ENCODE measurements around the gene MYO1G. TPM values are rescaled to one million over a fixed set of nuclear protein-coding genes. Genes with fewer than 3 reads are reported as not detected.

Gene MYO1G
- total and polyA plus RNA-seq, 2 experiments from 2014 or later: 0.21 to 0.78 TPM

- no peaks in the 10 kb centered on the region for H3K9me3 ChIP-seq (ENCODE audit: low read depth)
- H3K36me3 ChIP-seq: no peaks in the 10 kb centered on the region
- H3K4me3 ChIP-seq: no peak overlapping the region
- H3K4me1 ChIP-seq (ENCODE audit: low read depth): no peaks in the 10 kb centered on the region
- TF ChIP-seq, protein P1, sequence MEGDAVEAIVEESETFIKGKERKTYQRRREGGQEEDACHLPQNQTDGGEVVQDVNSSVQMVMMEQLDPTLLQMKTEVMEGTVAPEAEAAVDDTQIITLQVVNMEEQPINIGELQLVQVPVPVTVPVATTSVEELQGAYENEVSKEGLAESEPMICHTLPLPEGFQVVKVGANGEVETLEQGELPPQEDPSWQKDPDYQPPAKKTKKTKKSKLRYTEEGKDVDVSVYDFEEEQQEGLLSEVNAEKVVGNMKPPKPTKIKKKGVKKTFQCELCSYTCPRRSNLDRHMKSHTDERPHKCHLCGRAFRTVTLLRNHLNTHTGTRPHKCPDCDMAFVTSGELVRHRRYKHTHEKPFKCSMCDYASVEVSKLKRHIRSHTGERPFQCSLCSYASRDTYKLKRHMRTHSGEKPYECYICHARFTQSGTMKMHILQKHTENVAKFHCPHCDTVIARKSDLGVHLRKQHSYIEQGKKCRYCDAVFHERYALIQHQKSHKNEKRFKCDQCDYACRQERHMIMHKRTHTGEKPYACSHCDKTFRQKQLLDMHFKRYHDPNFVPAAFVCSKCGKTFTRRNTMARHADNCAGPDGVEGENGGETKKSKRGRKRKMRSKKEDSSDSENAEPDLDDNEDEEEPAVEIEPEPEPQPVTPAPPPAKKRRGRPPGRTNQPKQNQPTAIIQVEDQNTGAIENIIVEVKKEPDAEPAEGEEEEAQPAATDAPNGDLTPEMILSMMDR (IDR thresholded peaks at IDR 0.05; ENCODE audit: low read depth, low read length): no peak
- no peak for DNase-seq (ENCODE audit: low read depth in 1 of 2, low spot score in 1 of 2)
- H3K27ac ChIP-seq: no peak overlapping the region
- H3K27me3 ChIP-seq: no peaks in the 10 kb centered on the region
Observed at GRCh38 chr7:44912775-44913347, 66.0 kb downstream of the MYO1G start.

Other genes with a start within 250 kb of the MYO1G start
- 30.4 and 47.7 TPM in 2 replicates for gene ZMIZ2, start 230.2 kb downstream of the MYO1G start, total RNA-seq
- gene ZMIZ2, start 230.2 kb downstream of the MYO1G start, polyA plus RNA-seq: 58.9 and 70.2 TPM in 2 replicates
- 903 and 1,485 TPM in 2 replicates for gene PPIA, start 182.3 kb downstream of the MYO1G start, total RNA-seq
- gene PPIA, start 182.3 kb downstream of the MYO1G start, polyA plus RNA-seq: 1,946 and 2,579 TPM in 2 replicates
- gene H2AZ2, start 130.9 kb downstream of the MYO1G start, total RNA-seq: 219 and 319 TPM in 2 replicates
- 178 and 294 TPM in 2 replicates for gene H2AZ2, start 130.9 kb downstream of the MYO1G start, polyA plus RNA-seq
- 15.3 and 27.9 TPM in 2 replicates for gene PURB, start 93.5 kb downstream of the MYO1G start, total RNA-seq
- gene PURB, start 93.5 kb downstream of the MYO1G start, polyA plus RNA-seq: 3.3 and 6.0 TPM in 2 replicates
- 38.3 and 44.9 TPM in 2 replicates for gene CCM2, start 21.2 kb upstream of the MYO1G start, total RNA-seq
- 59.2 and 65.7 TPM in 2 replicates for gene CCM2, start 21.2 kb upstream of the MYO1G start, polyA plus RNA-seq
- 1.2 and 2.1 TPM in 2 replicates for gene NACAD, start 110.0 kb upstream of the MYO1G start, total RNA-seq
- 1.3 and 1.4 TPM in 2 replicates for gene NACAD, start 110.0 kb upstream of the MYO1G start, polyA plus RNA-seq
- 74.3 and 74.4 TPM in 2 replicates for gene TBRG4, start 132.7 kb upstream of the MYO1G start, total RNA-seq
- gene TBRG4, start 132.7 kb upstream of the MYO1G start, polyA plus RNA-seq: 67.9 and 74.2 TPM in 2 replicates
- gene RAMP3, start 178.8 kb upstream of the MYO1G start, total RNA-seq: not detected in 2 replicates
- not detected in 2 replicates for gene RAMP3, start 178.8 kb upstream of the MYO1G start, polyA plus RNA-seq